HepG2 (cell line): ENCODE measurements around the gene CCDC6. TPM values are rescaled to one million over a fixed set of nuclear protein-coding genes. Genes with fewer than 3 reads are reported as not detected.

Experiments
- ATAC-seq: fragments of 200-7000 bp; cut with Tn5 transposase; 3 replicates; pipeline ENCODE4 v1.9.1; 2020; ENCODE audit warnings: mild to moderate bottlenecking, moderate library complexity
- BruUV-seq: library from RNA; stranded (reverse); fragments of 400-500 nt; replicated peaks from 2 replicates; lab custom pipeline; 2021; lab: Mats Ljungman, UMichigan
- CTCF ChIA-PET: fragments of 300-600 bp; formaldehyde crosslinking; extraction: SDS; loops from one replicate; lab custom pipeline; 2021; ENCODE audit warnings: low total read pairs, inconsistent platforms, low intra/inter-chr PET ratio; lab: Yijun Ruan, JAX
- POLR2A ChIA-PET: fragments of 350-600 bp; sonication (Branson Sonifier 250); formaldehyde crosslinking; loops from one replicate; lab custom pipeline; 2020; ENCODE audit warnings: antibody characterized with exemption, inconsistent platforms; lab: Yijun Ruan, JAX
- DNase-seq: peaks from one replicate; pipeline ENCODE4 v3.0.0-alpha.2; 2015; ENCODE audit warnings: low spot score
- FAIRE-seq: peaks from 3 replicates; lab custom pipeline; 2011; peaks lifted over from hg19 to GRCh38; lab: Jason Lieb, UNC
- H2AFZ ChIP-seq: one replicate; pipeline ENCODE4 v1.6.1; 2011; ENCODE audit warnings: low read length, inconsistent platforms
- H3K27ac ChIP-seq: fragments of 300-600 bp; 3 replicates; pipeline ENCODE4 v1.8.0; 2011; ENCODE audit warnings: mixed run types, mild to moderate bottlenecking, mixed read lengths, low read length, inconsistent platforms; ENCODE audit not compliant: insufficient read depth; ENCODE audit errors: extremely low read length
- H3K27me3 ChIP-seq, 2 experiments: fragments of 200-600 bp in 1 of 2; 2 replicates in 1 of 2; 3 replicates in 1 of 2; pipeline versions ENCODE4 v1.6.0 to v1.8.0; 2011; ENCODE audit warnings: low read length in 2 of 2, mild to moderate bottlenecking in 2 of 2, moderate library complexity in 2 of 2, inconsistent platforms in 1 of 2; ENCODE audit not compliant: insufficient read depth in 2 of 2, control insufficient read depth in 1 of 2
- H3K36me3 ChIP-seq, 2 experiments: fragments of 200-600 bp in 1 of 2; replicated peaks in 1 of 2; 2 replicates in 1 of 2; 3 replicates in 1 of 2; pipeline versions ENCODE4 v1.5.1 to v1.8.0; 2011; ENCODE audit warnings: low read length in 2 of 2, inconsistent platforms in 1 of 2; ENCODE audit not compliant: insufficient read depth in 2 of 2, control insufficient read depth in 1 of 2
- H3K4me1 ChIP-seq: 2 replicates; pipeline ENCODE4 v1.5.1; 2012; ENCODE audit warnings: low read length, inconsistent platforms; ENCODE audit not compliant: insufficient read depth
- H3K4me2 ChIP-seq: 2 replicates; pipeline ENCODE4 v1.6.0; 2011; ENCODE audit warnings: low read depth, low read length, inconsistent platforms
- H3K4me3 ChIP-seq, 3 experiments: fragments of 200-600 bp in 1 of 3; sonication (generic), shearing (Covaris generic) in 1 of 3; replicated peaks in 1 of 3; 2 replicates each; pipeline ENCODE4 v1.5.1; 2011 to 2016; ENCODE audit warnings: low read length in 3 of 3, inconsistent platforms in 2 of 3, low read depth in 2 of 3, mild to moderate bottlenecking in 2 of 3, control low read depth in 1 of 3, mixed read lengths in 1 of 3; ENCODE audit not compliant: insufficient read depth in 1 of 3
- H3K79me2 ChIP-seq: one replicate; pipeline ENCODE4 v1.6.1; 2011; ENCODE audit warnings: low read length, inconsistent platforms; ENCODE audit not compliant: insufficient read depth
- H3K9ac ChIP-seq: 2 replicates; pipeline ENCODE4 v1.6.0; 2011; ENCODE audit warnings: mild to moderate bottlenecking, low read depth, low read length, inconsistent platforms; ENCODE audit not compliant: insufficient read depth
- H3K9me3 ChIP-seq: 2 replicates; pipeline ENCODE4 v1.5.1; 2012; ENCODE audit warnings: mild to moderate bottlenecking, low read length
- H4K20me1 ChIP-seq: 2 replicates; pipeline ENCODE4 v1.6.0; 2011; ENCODE audit warnings: inconsistent platforms, mild to moderate bottlenecking, low read length, moderate library complexity; ENCODE audit not compliant: insufficient read depth
- MED1 ChIP-seq: sonication (generic); formaldehyde crosslinking; IDR thresholded peaks from 2 replicates; pipeline ENCODE4 v1.4.0; 2020; ENCODE audit warnings: missing genetic modification reagents
- MIER2 ChIP-seq: IDR thresholded peaks from 2 replicates; pipeline ENCODE4 v1.6.1; 2016; ENCODE audit warnings: missing biosample characterization, missing genetic modification reagents
- SIX1 ChIP-seq: sonication (generic); formaldehyde crosslinking; IDR thresholded peaks from 2 replicates; pipeline ENCODE4 v1.4.0; 2020; ENCODE audit warnings: missing genetic modification reagents, borderline replicate concordance
- SPEN ChIP-seq: sonication (generic); formaldehyde crosslinking; IDR thresholded peaks from 2 replicates; pipeline ENCODE4 v1.5.1; 2020; ENCODE audit warnings: low read depth, mild to moderate bottlenecking, missing genetic modification reagents
- TFDP2 ChIP-seq: sonication (generic); formaldehyde crosslinking; IDR thresholded peaks from 2 replicates; pipeline ENCODE4 v1.4.0; 2020; ENCODE audit warnings: missing genetic modification reagents
- YY1 ChIP-seq: IDR thresholded peaks from 2 replicates; pipeline ENCODE4 v1.6.1; 2011; ENCODE audit warnings: low read length, low read depth, moderate library complexity, mild to moderate bottlenecking; ENCODE audit not compliant: insufficient read depth, insufficient replicate concordance
- ZNF256 ChIP-seq: sonication (generic); formaldehyde crosslinking; conservative IDR thresholded peaks from 2 replicates; pipeline ENCODE4 v1.4.0; 2020; ENCODE audit warnings: missing genetic modification reagents
- ZNF589 ChIP-seq: sonication (generic); formaldehyde crosslinking; conservative IDR thresholded peaks from 2 replicates; pipeline ENCODE4 v1.8.0; 2022; ENCODE audit warnings: mild to moderate bottlenecking, moderate library complexity, missing genetic modification reagents
- ZNF720 ChIP-seq: sonication (generic); formaldehyde crosslinking; IDR thresholded peaks from 2 replicates; pipeline ENCODE4 v1.4.0; 2020; ENCODE audit warnings: missing genetic modification reagents
- ZNF761 ChIP-seq: sonication (generic); formaldehyde crosslinking; conservative IDR thresholded peaks from 2 replicates; pipeline ENCODE4 v1.4.0; 2020; ENCODE audit warnings: mild to moderate bottlenecking, missing genetic modification reagents
- ZNF766 ChIP-seq: sonication (generic); formaldehyde crosslinking; IDR thresholded peaks from 2 replicates; pipeline ENCODE4 v1.5.0; 2020; ENCODE audit warnings: missing genetic modification reagents, borderline replicate concordance
- WGBS: methylation state at CpG from one replicate; pipeline ENCODE4 v1.1.6; 2017; ENCODE audit warnings: low lambda C conversion rate; 5-methylcytosine and 5-hydroxymethylcytosine counted together
- in situ Hi-C: cut with HindIII; loops from 2 replicates; pipeline ENCODE4 v1.10.0; 2017; ENCODE audit warnings: low pct_unique_long_range_greater_than_20kb; ENCODE audit not compliant: extremely low pct_ligation_motif_present
- intact Hi-C: fragments of 100-400 bp; cut with micrococcal nuclease; formaldehyde crosslinking; loops from one replicate; pipeline ENCODE4 v1.10.0; 2022; ENCODE audit not compliant: unreplicated experiment
- polyA plus RNA-seq, 8 experiments: library from polyadenylated mRNA; depleted of rRNA in 3 of 8; stranded (reverse) in 7 of 8; unstranded in 1 of 8; fragments of >200 nt; fragmentation: Illumina TruSeq in 4 of 8; extraction: Trizol in 4 of 8; gene quantifications; 2 replicates each; pipeline versions ENCODE4 v1.2.1 to v1.2.3, GENCODE V29; 2011 to 2016; ENCODE audit warnings: low read depth in 4 of 8, missing spikeins in 1 of 8, mixed read lengths in 1 of 8; ENCODE audit not compliant: insufficient read depth in 1 of 8
- total RNA-seq, 5 experiments: library from RNA; depleted of rRNA; stranded (reverse); fragments of >200 nt; fragmentation: Illumina TruSeq; extraction: Trizol; gene quantifications; 2 replicates each; pipeline ENCODE4 v1.2.3, GENCODE V29; 2016; ENCODE audit warnings: low read depth in 1 of 5
- TF ChIP-seq, protein P1 (sequence below): IDR thresholded peaks from 2 replicates; pipeline ENCODE4 v1.6.1; 2016; ENCODE audit warnings: missing compliant biosample characterization, missing genetic modification reagents, borderline replicate concordance
- TF ChIP-seq, protein P2 (sequence below): sonication (generic); formaldehyde crosslinking; IDR thresholded peaks from 2 replicates; pipeline ENCODE4 v1.8.0; 2022; ENCODE audit warnings: missing genetic modification reagents, mild to moderate bottlenecking, borderline replicate concordance

Gene CCDC6
- total and polyA plus RNA-seq, 2 of the 13 experiments (the other 11 are each of a cell fraction or from before 2014, with no cell fraction given) = 17.9 to 18.3 TPM

DNA sequence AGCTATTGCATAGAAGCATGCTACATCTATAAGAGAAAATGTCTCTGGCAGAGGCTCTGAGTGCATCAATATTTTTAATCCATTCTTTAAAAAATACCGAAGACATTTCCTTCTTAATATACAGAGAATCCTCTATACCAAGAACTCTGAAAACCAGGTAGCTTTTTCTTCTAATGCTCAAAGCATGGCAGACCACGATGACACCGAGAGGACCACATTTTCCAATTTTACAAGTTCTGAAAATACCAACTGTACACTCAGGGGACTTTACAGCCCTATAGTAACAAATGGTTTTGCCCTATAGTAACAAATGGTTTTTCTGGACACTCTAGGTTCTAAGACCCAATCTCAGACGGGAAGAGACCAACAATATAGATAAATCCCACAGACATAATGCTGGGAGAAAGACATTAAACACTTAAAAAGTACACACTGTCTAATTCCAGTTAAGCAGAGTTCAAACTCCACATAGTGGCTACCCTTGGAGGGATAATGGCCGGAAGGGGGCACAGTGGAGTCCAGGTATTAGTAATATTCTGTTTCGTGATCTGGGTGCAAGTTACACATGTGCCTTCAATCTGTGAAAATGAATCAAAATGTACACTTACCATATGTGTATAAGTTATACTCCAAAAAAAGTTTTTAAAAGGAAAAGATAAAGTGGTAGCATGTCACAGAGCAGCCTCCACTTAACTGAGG lies 26.2 kb downstream of the CCDC6 start:
- FAIRE-seq = no peak
- intact Hi-C loops (no loop called here), in situ Hi-C loops (no loop called here)
- ChIA-PET POLR2A (no interaction called here), CTCF (no interaction called here)
- Histone ChIP-seq H3K4me2 (no peak overlapping the region), H3K9ac (no peak overlapping the region), H2AFZ (no peak overlapping the region), H4K20me1 (no peaks in the 10 kb centered on the region; the same call in 1 of the 2 replicates), H3K4me1 (peaks cover 20% of the 10 kb centered on the region), H3K36me3 (no peaks in the 10 kb centered on the region; a peak in 2 of 5 replicates), H3K9me3 (no peaks in the 10 kb centered on the region), H3K79me2 (peaks cover 63% of the 10 kb centered on the region), H3K27ac (no peak overlapping the region), H3K4me3 (no peak overlapping the region), H3K27me3 (no peaks in the 10 kb centered on the region)
- BruUV-seq = no TSS peak
- no peak for DNase-seq
- 73% methylated on average over 6 of the region's 6 CpGs for WGBS
- TF ChIP-seq SIX1 (no peak), TFDP2 (CRISPR knock-in tag) (no peak), ZNF761 (CRISPR knock-in tag) (no peak), ZNF589 (CRISPR knock-in tag) (no peak), YY1 (no peak), ZNF766 (CRISPR knock-in tag) (no peak), SPEN (no peak), MIER2 (no peak), MED1 (CRISPR knock-in tag) (no peak), ZNF720 (no peak), ZNF256 (CRISPR knock-in tag) (no peak)
- TF ChIP-seq, protein P1, sequence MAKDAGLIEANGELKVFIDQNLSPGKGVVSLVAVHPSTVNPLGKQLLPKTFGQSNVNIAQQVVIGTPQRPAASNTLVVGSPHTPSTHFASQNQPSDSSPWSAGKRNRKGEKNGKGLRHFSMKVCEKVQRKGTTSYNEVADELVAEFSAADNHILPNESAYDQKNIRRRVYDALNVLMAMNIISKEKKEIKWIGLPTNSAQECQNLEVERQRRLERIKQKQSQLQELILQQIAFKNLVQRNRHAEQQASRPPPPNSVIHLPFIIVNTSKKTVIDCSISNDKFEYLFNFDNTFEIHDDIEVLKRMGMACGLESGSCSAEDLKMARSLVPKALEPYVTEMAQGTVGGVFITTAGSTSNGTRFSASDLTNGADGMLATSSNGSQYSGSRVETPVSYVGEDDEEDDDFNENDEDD (CRISPR knock-in tag) = no peak
- TF ChIP-seq, protein P2, sequence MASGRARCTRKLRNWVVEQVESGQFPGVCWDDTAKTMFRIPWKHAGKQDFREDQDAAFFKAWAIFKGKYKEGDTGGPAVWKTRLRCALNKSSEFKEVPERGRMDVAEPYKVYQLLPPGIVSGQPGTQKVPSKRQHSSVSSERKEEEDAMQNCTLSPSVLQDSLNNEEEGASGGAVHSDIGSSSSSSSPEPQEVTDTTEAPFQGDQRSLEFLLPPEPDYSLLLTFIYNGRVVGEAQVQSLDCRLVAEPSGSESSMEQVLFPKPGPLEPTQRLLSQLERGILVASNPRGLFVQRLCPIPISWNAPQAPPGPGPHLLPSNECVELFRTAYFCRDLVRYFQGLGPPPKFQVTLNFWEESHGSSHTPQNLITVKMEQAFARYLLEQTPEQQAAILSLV (CRISPR knock-in tag) = no peak
- ATAC-seq = no peak
